Aorta (tissue), 5 donors: ENCODE measurements around the gene DSTYK. TPM values are rescaled to one million over a fixed set of nuclear protein-coding genes. Genes with fewer than 3 reads are reported as not detected.
"Not testable (repeated sequence)": the region's sequence is repeated elsewhere in the genome, so short reads cannot be mapped to it uniquely, and the experiment has no call there.

ENCODE experiments used
- ATAC-seq: fragments of 200-7000 bp; cut with Tn5 transposase; one replicate; pipeline ENCODE4 v1.9.1; 2022; ENCODE audit warnings: moderate library complexity; ENCODE audit not compliant: low FRiP score
- DNase-seq, 2 donors: peaks; one replicate each; pipeline ENCODE4 v3.0.0-alpha.2; 2020
- H3K27ac ChIP-seq, 2 donors: one replicate each; pipeline ENCODE4 v1.5.1; 2013; ENCODE audit warnings: low read length in 2 of 2, mild to moderate bottlenecking in 2 of 2, moderate library complexity in 2 of 2, control low read depth in 1 of 2, inconsistent platforms in 1 of 2, low read depth in 1 of 2
- H3K27me3 ChIP-seq, 2 donors: one replicate each; pipeline ENCODE4 v1.6.1; 2013; ENCODE audit warnings: control low read depth in 1 of 2, low read length in 1 of 2, mild to moderate bottlenecking in 1 of 2, moderate library complexity in 1 of 2; ENCODE audit not compliant: insufficient read depth in 2 of 2, control insufficient read depth in 1 of 2
- H3K36me3 ChIP-seq, 2 donors: one replicate each; pipeline ENCODE4 v1.6.1; 2013; ENCODE audit warnings: control low read depth in 1 of 2, low read length in 1 of 2, mild to moderate bottlenecking in 1 of 2; ENCODE audit not compliant: insufficient read depth in 2 of 2, control insufficient read depth in 1 of 2
- H3K4me1 ChIP-seq, 2 donors: one replicate each; pipeline ENCODE4 v1.6.1; 2013; ENCODE audit warnings: low read length in 2 of 2, control low read depth in 1 of 2, mild to moderate bottlenecking in 1 of 2, moderate library complexity in 1 of 2; ENCODE audit not compliant: insufficient read depth in 2 of 2, control insufficient read depth in 1 of 2
- H3K4me3 ChIP-seq, 2 donors: one replicate each; pipeline ENCODE4 v1.5.1; 2013; ENCODE audit warnings: low read length in 2 of 2, control low read depth in 1 of 2, mild to moderate bottlenecking in 1 of 2
- H3K9me3 ChIP-seq: one replicate; pipeline ENCODE4 v1.6.1; 2013; ENCODE audit warnings: mild to moderate bottlenecking, low read length; ENCODE audit not compliant: control insufficient read depth
- WGBS, 2 donors: extraction: QIAGEN DNeasy Blood & Tissue Kit; methylation state at CpG; one replicate each; pipeline ENCODE4 v1.1.7; 2013; 5-methylcytosine and 5-hydroxymethylcytosine counted together
- intact Hi-C, 2 donors: fragments of 100-400 bp; cut with DNase I; formaldehyde crosslinking; loops; one replicate each; pipeline versions ENCODE4 v1.14.2 to v1.15.0; 2022
- polyA plus RNA-seq, 2 donors: library from polyadenylated mRNA; stranded (reverse); fragments of 200-250 nt; gene quantifications; one replicate each; pipeline ENCODE4 v1.2.3, GENCODE V29; 2013
- total RNA-seq, 2 donors: library from RNA; stranded (reverse); fragmentation: NEBNext Ultra II Directional; extraction: Animal tissue kit (Norgen Biotek cat#: 25700); gene quantifications; one replicate each; pipeline ENCODE4 v1.2.1, GENCODE V29; 2021
- donor health status: healthy with polysubstance abuse.
- donor health status: Bipolar disorder and iron deficiency.
- donor health status: DM: no; HTN: no; CAD: no.
- donor health status: DM: no; HTN: no; CAD: no.
- donor health status: DM: yes; HTN: yes; CAD: no.

Gene DSTYK
- total and polyA plus RNA-seq, 4 donors = 4.3 to 17.6 (median 9.8) TPM

- H3K4me1 ChIP-seq = peaks cover 0 to 2% of the 10 kb centered on the region in 2 donors
- DNase-seq = no peak
- intact Hi-C loops = no loop called here
- H3K4me3 ChIP-seq = no peak overlapping the region
- 42 to 58% methylated on average over 4 of the region's 4 CpGs for WGBS, 2 donors
- no peak overlapping the region for H3K27ac ChIP-seq
- H3K27me3 ChIP-seq = no peaks in the 10 kb centered on the region
- peaks cover 0 to 2% of the 10 kb centered on the region in 2 donors for H3K36me3 ChIP-seq
- ATAC-seq = no peak
- H3K9me3 ChIP-seq = no peaks in the 10 kb centered on the region
Observed at GRCh38 chr1:205183676-205184335, 27.7 kb downstream of the DSTYK start.

DNA sequence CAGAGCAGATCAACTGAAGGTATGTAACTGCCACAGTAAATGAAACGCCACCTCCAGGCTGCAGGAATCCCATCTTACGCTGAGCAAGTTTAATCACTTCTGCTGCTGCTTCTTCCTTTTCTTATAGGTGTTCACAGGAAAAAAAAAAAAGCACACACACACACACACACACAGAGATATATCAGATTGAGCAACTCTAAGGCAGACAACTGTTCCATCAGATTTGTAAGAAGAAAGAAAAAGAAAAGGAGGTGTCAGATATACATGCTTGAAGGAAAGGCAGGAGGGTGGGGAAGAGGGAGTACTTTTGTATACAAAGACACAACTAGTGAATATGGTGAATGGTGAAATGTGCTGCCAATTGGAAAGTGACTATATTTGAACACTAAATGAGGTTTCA, 28.6 kb downstream of the DSTYK start:
- Histone ChIP-seq H3K9me3 (no peaks in the 10 kb centered on the region), H3K4me3 (no peak overlapping the region), H3K4me1 (peaks cover 0 to 2% of the 10 kb centered on the region in 2 donors), H3K27ac (no peak overlapping the region), H3K27me3 (no peaks in the 10 kb centered on the region), H3K36me3 (peaks cover 0 to 2% of the 10 kb centered on the region in 2 donors)
- DNase-seq = no peak
- WGBS, 2 donors = 95 to 98% methylated on average over 2 of the region's 2 CpGs
- intact Hi-C loops = no loop called here
- no peak for ATAC-seq

DNA sequence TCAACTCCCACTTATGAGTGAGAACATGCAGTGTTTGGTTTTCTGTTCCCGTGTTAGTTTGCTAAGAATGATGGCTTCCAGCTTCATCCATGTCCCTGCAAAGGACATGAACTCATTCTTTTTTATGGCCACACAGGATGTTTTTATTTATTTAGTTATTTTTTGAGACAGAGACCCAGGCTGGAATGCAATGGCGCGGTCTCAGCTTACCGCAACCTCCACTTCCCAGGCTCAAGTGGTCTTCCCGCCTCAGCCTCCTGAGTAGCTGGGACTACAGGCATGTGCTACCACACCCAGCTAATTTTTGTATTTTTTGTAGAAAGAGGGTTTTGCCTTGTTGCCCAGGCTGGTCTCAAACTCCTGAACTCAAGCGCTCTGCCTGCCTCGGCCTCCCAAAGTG, 31.2 kb downstream of the DSTYK start:
- H3K4me1 ChIP-seq, intact Hi-C loops, H3K9me3 ChIP-seq, H3K27me3 ChIP-seq, ATAC-seq, DNase-seq, H3K36me3 ChIP-seq, H3K4me3 ChIP-seq, H3K27ac ChIP-seq: not testable (repeated sequence)
- WGBS, 2 donors = 90 to 94% methylated on average over 6 to 7 of the region's 7 CpGs

- H3K9me3 ChIP-seq = no peaks in the 10 kb centered on the region
- H3K27ac ChIP-seq = no peak overlapping the region
- no peak for DNase-seq
- ATAC-seq = no peak
- no peak overlapping the region for H3K4me3 ChIP-seq
- whole genome bisulfite sequencing, 2 donors = 86 to 88% methylated on average over 2 of the region's 2 CpGs
- intact Hi-C loops = loop anchor here in 1 of 2 donors (5.0 kb wide), 1 partner anchor 32 kb away; the partner anchor contains the start of gene DSTYK
- H3K4me1 ChIP-seq = peaks cover 0 to 2% of the 10 kb centered on the region in 2 donors
- peaks cover 0 to 2% of the 10 kb centered on the region in 2 donors for H3K36me3 ChIP-seq
- H3K27me3 ChIP-seq = no peaks in the 10 kb centered on the region
Observed at GRCh38 chr1:205179842-205180241, 31.7 kb downstream of the DSTYK start.

DNA sequence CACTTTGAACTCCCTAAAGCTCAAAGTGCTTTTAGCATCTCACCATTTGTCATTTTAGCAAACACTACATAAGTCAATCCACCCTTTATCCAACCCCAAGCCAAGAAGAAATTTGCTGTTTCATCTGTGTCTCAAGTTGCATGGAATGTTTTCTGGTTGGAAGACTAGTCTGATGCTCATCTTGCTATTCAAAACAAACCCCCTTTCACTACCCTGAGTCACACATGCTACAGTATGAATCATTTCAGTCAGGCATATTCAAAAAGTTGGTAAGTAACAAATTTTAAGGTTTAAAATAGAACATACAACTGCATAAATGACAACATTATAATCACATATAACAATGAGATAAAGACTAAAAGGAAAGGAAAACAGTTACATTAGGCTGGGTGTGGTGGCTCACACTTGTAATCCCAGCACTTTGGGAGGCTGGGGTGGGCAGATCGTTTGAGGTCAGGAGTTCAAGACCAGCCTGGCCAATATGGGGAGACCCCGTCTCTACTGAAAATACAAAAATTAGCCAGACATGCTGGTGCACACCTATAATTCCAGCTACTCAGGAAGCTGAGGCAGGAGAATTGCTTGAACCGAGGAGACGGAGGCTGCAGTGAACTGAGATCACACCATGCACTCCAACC, 38.7 kb downstream of the DSTYK start:
- Histone ChIP-seq H3K27me3 (no peaks in the 10 kb centered on the region), H3K4me3 (no peak overlapping the region), H3K4me1 (no peaks in the 10 kb centered on the region), H3K9me3 (no peaks in the 10 kb centered on the region), H3K36me3 (peaks cover 1 to 2% of the 10 kb centered on the region in 2 donors), H3K27ac (no peak overlapping the region)
- no peak for DNase-seq
- ATAC-seq = no peak
- WGBS, 2 donors = 93 to 95% methylated on average over 4 of the region's 4 CpGs
- intact Hi-C loops = no loop called here

- ATAC-seq (no peak), DNase-seq (no peak)
- Histone ChIP-seq H3K9me3 (no peaks in the 10 kb centered on the region), H3K4me3 (no peak overlapping the region), H3K27ac (no peak overlapping the region), H3K27me3 (no peaks in the 10 kb centered on the region), H3K4me1 (no peaks in the 10 kb centered on the region), H3K36me3 (peaks cover 2 to 4% of the 10 kb centered on the region in 2 donors)
- intact Hi-C loops = no loop called here
- 88 to 90% methylated on average over 5 of the region's 5 CpGs for WGBS, 2 donors
Observed at GRCh38 chr1:205171369-205171768, 40.1 kb downstream of the DSTYK start.

GRCh38 chr1:205170532-205171269, 40.8 kb downstream of the DSTYK start:
- WGBS, 2 donors = 86 to 91% methylated on average over 9 of the region's 9 CpGs
- DNase-seq = no peak
- H3K27ac ChIP-seq = no peak overlapping the region
- H3K9me3 ChIP-seq = no peaks in the 10 kb centered on the region
- no peaks in the 10 kb centered on the region for H3K4me1 ChIP-seq
- ATAC-seq = no peak
- no peaks in the 10 kb centered on the region for H3K27me3 ChIP-seq
- H3K36me3 ChIP-seq = peaks cover 2 to 4% of the 10 kb centered on the region in 2 donors
- no peak overlapping the region for H3K4me3 ChIP-seq
- intact Hi-C loops = no loop called here

GRCh38 chr1:205169248-205169647, 42.3 kb downstream of the DSTYK start:
- Histone ChIP-seq H3K4me3 (no peak overlapping the region), H3K4me1 (no peaks in the 10 kb centered on the region), H3K27me3 (no peaks in the 10 kb centered on the region), H3K36me3 (peaks cover 2 to 4% of the 10 kb centered on the region in 2 donors), H3K27ac (no peak overlapping the region), H3K9me3 (no peaks in the 10 kb centered on the region)
- intact Hi-C loops = no loop called here
- DNase-seq (no peak), ATAC-seq (no peak)
- 91 to 94% methylated on average over 10 of the region's 10 CpGs for WGBS, 2 donors
